HG02943 (cell line): ENCODE measurements around the gene SPAST.
"Not testable (repeated sequence)": the region's sequence is repeated elsewhere in the genome, so short reads cannot be mapped to it uniquely, and the experiment has no call there.

Experiments used
- ATAC-seq: cut with Tn5 transposase; IDR thresholded peaks from one replicate; pipeline ENCODE4 v1.9.1; 2021; ENCODE audit warnings: mild to moderate bottlenecking, low read depth, moderate library complexity; ENCODE audit not compliant: unreplicated experiment

Gene SPAST

DNA sequence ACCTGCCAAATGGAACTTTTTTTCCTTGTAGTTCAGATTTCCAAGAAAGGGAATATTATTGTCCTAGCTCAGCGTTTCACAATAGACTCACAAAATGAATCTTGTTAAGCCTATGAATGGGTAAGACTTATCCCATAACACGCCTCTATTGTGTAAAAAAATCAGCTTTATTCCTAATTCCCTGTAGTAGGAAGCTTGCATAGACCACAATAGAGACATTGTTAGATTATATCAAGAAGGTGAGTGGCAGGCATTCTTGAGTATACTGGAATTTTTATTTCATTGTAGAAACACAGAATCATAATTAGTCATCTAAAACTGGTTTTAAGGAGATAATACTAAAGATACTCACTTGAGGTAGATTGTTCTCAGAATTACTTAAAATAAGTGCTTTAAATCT, 55.8 kb downstream of the SPAST start:
- no peak for ATAC-seq

DNA sequence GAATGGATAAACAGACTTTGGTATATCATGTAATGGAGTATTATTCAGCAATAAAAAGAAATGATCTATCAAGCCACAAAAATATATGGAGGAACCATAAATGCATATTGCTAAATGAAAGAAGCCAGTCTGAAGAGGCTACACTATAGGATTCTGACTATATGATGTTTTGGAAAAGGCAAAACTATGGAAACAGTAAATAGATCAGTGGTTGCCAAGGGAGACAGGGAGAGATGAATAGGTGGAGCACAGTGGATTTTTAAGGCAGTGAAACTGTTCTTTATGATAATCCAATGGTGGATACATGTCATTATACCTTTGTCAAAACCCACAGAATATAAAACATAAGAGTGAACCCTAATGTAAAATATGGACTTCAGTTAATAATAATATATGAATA, 61.3 kb downstream of the SPAST start:
- no peak for ATAC-seq

DNA sequence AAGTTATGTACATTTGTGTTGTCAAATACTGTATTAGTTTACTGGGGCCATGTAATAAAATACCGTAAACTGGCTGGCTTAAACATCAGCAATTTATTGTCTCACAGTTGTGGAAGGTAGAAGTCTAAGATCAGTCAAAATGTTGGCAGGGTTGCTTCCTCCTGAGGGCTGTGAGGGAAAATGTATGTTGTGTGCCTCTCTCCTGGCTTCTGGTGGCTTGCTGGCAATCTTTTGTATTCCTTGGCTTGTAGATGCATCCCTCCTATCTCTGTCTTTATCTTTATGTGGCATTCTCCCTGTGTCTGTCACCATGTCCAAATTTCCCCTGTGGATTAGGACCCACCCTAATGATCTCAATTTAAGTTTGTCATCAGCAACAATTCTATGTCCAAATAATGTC, 65.3 kb downstream of the SPAST start:
- no peak for ATAC-seq

DNA sequence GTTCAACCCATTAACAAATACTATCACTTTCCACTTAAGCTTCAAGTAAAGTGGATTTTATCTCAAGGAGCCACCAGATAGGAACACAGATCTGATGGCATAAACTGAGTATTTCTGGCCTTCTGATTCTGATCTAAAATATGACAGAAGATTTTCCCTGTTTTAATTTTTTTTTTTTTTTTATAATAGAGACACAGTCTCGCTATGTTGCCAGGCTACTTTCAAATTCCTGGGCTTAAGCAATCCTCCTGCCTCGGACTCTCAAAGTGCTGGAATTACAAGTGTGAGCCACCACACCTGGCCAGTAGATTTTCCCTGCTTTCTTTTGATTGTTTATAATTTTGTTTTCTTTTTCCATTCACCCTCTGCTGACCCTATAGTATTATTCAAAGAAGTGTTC, 65.7 kb downstream of the SPAST start:
- no peak for ATAC-seq

DNA sequence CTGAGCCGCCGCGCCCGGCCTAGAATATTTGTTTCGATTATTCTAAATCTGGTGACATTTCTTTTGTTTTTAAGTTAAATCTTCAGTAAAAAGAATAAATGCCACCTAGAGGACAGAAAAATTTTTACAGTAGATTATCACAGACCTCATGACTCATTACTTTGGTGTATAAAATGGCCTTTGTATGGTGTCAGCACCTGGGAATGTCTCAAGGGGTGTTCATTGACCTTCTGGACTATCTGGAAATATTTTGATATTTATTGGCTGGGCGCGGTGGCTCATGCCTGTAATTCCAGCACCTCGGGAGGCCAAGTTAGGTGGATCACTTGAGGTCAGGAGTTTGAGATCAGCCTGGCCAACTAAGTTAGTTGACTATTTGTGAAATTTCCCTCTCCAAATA, 72.1 kb downstream of the SPAST start:
- ATAC-seq, result no peak

DNA sequence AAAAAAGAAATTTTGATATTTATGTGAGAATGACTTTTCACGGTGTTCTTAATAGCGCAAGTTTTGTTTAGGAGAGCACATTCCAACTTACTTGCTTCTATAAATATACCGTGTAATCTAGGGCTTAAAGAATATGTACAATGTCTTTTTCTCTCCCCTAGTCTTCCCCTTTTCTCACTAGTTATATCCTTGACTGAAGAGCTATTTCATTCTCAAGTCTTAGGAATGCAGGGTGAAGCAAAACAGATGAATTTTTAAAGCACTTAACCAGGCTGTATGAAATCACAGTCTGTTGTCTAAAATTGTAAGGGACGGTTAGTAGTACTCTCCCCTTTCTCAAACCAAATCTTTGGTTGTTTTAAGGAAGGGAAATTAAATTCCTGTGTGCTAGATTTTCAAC, 72.7 kb downstream of the SPAST start:
- no peak for ATAC-seq

DNA sequence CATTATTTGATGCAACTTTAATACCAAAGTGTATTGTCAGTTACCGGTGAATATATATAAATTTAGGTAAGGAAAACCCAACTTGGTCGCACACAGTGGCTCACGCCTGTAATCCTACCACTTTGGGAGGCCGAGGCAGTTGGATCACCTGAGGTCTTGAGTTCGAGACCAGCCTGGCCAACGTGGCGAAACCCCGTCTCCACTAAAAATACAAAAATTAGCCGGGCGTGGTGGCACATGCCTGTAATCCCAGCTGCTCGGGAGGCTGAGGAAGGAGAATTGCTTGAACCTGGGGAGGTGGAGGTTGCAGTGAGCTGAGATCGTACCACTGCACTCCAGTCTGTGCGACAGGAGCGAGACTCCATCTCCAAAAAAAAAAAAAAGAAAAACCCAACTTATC, 88.2 kb downstream of the SPAST start:
- not testable (repeated sequence) for ATAC-seq

DNA sequence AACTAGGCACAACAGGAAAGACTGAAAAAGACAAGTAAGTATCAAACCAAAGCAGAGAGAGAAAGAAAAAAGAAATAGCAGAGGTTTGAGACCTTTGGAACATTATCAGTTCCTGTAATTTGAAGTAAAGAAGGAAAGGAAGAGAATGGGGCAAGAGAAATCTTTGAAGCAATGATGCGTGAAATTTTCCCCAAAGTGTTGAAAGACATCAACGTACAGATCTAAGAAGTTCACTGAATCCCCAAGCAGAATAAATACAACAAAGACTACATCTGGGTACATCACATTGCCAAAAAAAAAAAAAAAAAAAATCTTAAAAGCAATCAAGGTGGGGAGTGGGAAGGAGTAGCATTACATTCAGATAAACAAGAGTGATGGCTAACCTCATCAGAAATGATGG, 96.3 kb downstream of the SPAST start:
- no peak for ATAC-seq

DNA sequence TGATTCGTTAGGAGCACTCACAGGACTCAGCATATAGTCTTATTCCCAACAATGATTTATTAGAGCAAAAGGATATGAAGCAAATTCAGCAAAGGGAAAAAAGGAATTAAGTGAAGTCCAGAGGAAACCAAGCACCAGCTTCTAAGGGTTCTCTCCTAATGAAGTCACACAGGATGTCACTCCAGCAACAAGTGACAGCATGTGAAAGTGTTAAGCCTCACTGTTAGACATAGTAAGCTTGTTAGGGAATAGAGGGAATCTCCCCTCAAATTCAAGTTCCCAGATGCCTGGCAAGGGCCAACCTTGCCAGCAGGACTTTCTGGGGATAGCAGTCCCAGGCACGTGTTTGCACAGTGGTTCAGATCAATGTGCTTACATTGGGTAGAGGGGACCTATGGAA, 97.9 kb downstream of the SPAST start:
- no peak for ATAC-seq

DNA sequence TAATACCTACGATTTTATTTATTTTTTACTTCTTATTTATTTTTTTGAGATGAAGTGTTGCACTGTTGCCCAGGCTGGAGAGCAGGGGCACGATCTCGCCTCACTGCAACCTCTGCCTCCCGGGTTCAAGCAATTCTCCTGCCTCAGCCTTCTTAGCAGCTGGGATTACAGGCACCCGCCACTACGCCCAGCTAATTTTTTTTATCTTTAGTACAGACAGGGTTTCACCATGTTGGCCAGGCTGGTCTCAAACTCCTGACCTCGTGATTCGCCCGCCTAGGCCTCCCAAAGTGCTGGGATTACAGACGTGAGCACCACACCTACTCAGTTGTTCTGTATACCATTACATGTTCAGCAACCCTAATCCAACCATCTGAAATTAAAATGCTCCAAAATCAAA, 100.9 kb downstream of the SPAST start:
- not testable (repeated sequence) for ATAC-seq

DNA sequence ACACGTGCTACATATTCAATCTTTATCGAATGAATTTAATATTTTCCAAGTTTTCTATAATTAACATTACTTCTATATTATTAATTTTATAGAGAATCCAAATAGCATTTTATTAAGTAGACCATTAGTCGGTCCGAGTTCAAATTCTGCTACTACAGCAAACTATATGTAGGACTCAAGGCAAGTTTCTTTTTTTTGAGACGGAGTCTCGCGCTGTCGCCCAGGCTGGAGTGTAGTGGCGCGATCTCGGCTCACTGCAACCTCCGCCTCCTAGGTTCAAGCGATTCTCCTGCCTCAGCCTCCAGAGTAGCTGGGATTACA, 101.6 kb downstream of the SPAST start:
- not testable (repeated sequence) for ATAC-seq

DNA sequence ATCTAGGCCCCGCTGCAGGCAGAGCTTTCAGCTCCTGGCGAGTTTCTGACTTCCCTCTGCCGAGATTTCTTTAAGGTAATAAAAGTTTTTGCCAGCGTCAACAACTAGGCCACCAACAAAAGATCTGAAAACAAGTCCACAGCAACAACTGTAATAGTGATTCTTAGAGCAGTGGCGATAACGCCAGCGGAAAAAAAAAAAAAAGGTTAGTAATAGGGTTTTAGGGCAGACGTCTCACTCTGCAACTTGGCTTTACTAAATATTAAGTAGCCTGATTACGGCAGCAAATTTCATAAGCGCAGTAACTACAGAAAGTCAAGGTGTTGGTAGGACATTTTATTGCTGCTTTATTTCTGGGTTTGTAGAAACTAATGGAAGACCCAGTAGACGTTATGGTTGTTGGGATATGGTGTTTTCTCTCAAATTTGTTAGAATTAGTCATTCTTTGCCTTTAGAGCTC, 102.8 kb downstream of the SPAST start:
- no peak for ATAC-seq

DNA sequence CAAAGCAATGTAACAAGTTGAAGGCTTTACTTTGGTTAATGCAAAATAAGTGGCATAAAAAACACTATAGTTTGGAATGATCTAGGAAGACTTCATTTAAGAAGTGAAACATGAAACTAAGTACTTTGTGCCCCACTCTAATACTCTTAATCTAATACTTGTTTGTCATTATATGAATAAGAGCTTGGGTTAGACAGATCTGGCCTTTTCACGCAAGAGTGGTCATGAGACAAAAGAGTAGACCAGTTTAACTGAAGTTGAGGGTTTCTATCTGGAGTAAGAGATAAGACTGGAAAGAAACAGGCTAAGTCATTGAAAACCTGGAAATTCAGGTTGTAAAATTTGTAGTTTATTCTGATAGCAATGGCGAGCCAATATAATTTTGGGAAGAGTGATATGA, 105.2 kb downstream of the SPAST start:
- no peak for ATAC-seq

DNA sequence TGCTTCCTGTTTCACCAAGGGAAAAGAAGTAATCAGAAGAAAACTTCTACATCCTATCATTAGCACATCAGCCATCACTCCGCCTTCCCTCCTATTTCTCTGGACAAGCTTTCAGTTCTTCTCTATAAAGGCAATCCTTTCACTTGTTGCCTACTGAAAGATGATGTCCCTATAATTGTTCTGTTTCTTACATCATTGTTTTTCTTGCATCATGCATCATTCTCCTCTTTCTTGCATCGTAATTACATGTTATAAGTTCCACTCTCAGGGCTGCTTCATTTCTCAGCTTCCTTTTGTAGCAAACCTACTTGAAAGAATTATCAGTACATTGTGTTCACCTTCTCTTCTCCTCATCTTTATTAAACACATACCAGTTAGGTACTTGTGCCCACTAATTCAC, 109.5 kb downstream of the SPAST start:
- no peak for ATAC-seq

DNA sequence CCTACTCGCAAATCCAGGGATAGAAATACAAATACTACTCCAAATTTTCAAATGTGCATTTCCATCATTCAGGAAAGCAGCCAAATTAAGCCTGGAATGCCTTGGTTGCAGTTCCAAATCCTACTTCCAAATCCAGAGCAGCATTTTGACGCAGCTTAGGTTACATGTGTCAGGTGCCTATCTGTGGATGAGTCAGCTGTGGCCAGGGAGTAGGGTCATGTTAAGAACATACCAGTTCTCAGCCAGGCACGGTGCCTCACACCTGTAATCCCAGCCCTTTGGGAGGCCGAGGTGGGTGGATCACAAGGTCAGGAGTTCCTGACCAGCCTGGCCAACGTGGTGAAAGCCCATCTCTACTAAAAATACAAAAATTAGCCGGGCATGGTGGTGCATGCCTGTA, 119.3 kb downstream of the SPAST start:
- no peak for ATAC-seq

DNA sequence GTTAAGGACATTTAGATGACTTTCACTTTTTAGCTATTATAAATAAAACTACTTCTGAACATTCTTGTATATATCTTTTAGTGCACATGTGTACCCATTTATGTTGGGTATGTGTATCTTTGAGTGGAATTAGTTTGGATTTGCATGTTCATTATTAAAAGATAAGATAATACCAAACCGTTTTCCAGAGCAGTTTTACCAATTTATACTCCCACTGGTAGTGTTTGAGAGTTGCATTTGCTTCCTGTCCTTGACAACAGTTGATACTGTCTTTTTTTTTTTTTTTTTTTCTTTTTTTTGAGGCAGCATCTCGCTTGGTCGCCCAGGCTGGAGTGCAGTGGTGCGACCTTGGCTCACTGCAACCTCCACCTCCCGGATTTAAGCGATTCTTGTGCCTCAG, 125.7 kb downstream of the SPAST start:
- ATAC-seq, result no peak

DNA sequence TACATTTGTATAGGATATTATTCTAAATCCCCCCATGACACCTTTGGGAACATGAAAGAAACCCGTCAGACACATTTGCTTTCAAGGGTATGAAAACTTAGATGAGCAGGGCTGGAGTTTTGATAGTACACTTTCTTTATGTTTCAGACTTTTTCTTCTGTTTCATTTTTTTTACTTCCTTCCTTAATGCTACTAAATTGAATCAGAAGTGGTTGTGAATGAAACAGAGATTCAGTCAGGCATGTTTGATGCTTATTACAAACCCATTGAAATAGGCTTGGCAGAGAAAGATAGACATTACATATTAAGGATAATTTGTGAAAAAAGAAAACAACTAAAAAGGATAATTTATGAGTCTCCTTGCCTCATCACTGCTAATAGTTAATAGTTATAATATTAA, 129.1 kb downstream of the SPAST start:
- ATAC-seq, result no peak

DNA sequence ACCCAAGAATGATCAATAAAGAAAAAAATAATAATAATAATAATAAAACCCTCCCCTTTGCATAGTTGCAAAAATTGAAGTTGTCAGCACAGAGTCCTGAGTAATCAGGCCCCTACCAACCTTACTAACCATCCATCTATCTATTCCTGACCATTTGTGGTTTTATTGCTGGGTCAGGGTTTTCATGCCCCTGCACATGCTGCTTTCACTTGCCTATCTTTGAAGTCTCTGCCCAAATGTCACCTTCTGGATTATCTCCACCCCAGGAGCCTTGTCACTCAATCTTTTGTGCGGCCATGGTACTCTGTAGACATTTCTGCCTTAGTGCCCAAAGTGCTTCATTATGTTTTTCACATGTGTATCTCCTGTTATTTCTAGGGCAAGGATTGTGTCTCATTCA, 137.5 kb downstream of the SPAST start:
- no peak for ATAC-seq

DNA sequence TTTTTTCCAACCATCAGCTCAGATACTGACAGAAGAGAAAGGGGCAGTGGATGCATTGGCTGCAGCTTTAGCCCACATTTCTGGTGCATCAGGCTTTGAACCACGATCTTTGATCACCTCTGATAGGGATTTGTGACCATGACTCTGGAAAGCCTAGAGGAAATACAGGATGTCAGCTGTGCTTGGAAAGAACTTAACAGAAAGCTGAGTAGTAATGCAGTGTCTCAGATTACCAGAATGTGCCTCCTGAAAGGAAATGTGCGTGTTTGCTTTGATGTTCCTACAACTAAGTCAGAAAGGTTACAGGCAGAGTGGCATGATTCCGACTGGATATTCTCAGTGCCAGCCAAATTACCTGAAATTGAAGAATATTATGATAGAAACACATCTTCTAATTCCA, 140.1 kb downstream of the SPAST start:
- not testable (repeated sequence) for ATAC-seq
